ENCODE data around the gene CMTM8. TPM values are rescaled to one million over a fixed set of nuclear protein-coding genes. Genes with fewer than 3 reads are reported as not detected.

Gene CMTM8
- total RNA-seq, 1 experiment from 2014 or later, result 6.6 TPM

DNA sequence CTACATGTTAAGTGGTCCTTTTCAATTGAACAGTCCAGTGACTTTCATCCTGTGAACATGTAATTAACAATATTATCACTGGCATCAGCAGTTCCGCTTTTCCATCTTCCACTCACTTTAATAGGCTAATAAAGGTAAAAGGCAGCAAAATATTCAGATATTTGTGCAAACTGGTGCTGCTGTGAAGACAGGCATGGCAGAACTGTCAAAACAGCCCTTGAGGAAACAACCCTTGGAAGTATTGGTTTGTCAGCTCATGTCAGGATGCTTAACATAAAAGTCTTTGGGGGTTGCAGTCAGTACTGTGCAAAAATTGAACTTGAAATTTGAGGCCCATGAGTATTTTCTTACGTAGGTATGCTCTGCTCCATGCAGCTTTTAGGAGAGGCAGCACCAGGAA is 81.1 kb downstream of the CMTM8 start:
- in situ Hi-C loops (cut with HindIII; ENCODE audit: low sequenced_read_pairs), result no loop called here
- DNase-seq (ENCODE audit: low spot score), result no peak

DNA sequence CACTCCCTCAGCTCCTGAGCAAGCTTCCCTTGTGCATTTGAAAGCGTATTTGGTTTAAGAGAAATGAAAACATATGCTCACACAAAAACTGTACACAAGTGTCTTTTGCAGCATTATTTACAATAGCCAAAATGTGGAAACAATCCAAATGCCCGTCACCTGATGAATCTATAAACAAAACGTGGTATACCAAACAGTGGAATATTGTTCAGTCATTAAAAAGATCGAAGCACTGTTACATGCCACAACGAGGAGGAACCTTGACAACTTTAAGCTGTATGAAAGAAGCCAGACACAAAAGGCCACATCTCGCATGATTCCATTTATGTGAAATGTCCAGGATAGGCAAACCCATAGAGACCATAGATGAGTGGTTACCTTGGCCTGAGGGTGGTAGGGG is 81.6 kb downstream of the CMTM8 start:
- in situ Hi-C loops (cut with HindIII; ENCODE audit: low sequenced_read_pairs), result no loop called here

DNA sequence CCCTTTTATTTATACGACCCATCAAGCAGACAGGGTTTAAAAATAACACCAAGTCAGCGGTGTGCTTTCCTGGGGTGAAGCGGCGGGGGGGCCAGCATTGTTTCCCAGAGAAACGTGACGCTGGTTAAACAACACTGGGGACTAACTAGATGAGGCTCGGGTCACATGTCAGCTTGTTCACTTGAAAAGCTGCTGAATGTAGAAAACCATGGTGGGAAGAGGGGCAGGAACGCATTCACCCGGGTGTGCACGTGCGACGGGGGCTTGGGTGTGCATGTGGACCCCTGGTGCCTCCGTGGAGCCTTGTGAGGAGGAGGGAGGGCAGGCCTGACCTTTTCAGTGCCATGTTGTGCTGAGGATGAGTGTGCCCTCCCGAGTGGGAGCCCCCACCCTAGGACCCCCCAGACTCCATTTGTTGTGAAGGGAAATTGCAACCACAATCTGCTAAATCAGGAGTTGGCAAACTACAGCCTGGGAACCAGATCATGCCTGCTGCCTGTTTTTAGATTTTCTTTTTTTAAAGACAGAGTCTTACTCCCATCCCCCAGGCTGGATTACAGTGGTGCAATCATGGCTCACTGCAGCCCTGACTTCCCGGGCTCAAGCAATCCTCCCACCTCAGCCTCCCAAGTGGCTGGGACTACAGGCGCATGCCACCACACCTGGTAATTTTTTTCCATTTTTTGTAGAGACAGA is 82.8 kb downstream of the CMTM8 start:
- no peak for DNase-seq (ENCODE audit: low spot score)
- in situ Hi-C loops (cut with HindIII; ENCODE audit: low sequenced_read_pairs), result no loop called here

More for the DNA sequence above, 81.6 kb downstream of the CMTM8 start:
- no peak for DNase-seq (ENCODE audit: low spot score)

DNA sequence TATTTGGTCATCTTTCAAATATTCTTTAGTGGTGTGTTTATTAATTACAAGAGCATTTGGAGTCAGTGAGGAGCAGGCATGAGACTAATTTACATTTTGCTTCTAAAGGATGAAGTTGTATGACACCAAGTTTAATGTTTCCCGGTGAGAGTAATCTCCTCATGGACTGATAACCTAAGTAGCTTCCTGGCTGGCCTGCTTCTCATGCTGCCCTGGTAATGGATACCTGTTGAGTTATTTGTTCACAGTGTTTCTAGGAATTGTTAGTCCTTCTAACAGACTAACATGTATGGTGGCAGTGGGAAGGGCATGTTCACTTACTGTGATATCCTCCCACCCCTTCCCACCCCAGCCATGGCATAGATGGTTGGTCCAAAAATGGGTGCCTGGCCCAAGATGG is 83.8 kb downstream of the CMTM8 start:
- DNase-seq (ENCODE audit: low spot score), result no peak
- in situ Hi-C loops (cut with HindIII; ENCODE audit: low sequenced_read_pairs), result no loop called here

DNA sequence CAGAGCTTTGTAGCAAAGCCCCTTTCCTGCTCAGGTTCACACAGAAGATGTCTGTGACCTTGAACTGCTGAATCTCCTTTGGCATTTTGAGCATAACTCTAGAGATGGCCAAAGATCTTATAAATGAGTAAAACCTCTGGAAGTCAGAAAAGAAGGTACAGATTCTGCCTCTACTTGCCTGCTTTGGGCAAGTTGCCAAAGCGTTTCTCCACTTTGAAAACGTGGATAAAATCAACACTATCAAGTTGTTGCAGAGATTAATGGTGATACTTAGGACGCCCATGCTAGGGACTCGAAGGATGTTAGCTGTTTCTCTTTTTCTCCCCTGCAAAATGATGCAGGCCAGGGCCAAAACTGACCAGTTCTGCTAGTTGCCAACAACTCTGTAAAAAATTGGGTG is 85.1 kb downstream of the CMTM8 start:
- no peak for DNase-seq (ENCODE audit: low spot score)
- in situ Hi-C loops (cut with HindIII; ENCODE audit: low sequenced_read_pairs), result no loop called here

DNA sequence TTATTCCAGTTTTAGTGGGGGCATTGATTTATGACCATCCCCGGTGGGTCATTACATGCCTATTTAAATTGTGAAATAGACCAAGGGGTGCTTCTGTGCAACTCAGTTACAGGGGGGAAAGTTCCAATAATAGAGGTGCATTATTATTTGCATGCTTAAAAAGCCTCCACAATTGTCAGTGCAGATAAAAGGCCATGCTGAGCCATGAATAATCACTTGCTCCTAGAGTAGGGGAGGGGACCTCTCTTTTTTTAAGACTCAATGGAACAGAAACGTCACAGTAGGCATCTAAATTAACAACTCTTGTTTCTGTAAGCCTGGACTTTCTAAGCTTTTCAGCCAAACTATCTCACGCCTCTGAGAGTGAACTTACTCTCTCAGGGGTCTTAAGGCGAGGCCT is 86.7 kb downstream of the CMTM8 start:
- no peak for DNase-seq (ENCODE audit: low spot score)
- in situ Hi-C loops (cut with HindIII; ENCODE audit: low sequenced_read_pairs), result no loop called here

DNA sequence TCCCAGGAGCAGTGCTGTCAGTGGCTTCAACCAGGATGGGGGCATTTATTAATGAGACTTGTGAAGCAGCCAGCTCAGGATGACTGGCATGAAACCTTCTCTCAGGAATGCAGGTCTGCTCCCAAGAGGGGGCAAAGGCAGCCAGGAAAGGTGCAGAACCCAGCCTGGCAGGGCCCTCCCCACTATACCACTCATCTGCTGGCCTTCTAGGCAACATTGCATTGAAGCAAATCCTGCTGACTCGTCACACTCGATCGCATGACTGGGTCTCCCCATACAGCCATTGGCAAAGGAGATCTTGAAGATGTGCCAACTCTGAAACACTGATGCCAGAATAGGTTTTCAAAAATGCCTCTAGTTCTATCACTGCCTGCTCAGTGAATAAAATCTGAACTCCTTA is 87.4 kb downstream of the CMTM8 start:
- DNase-seq (ENCODE audit: low spot score), result peak; percentile 69
- in situ Hi-C loops (cut with HindIII; ENCODE audit: low sequenced_read_pairs), result no loop called here

DNA sequence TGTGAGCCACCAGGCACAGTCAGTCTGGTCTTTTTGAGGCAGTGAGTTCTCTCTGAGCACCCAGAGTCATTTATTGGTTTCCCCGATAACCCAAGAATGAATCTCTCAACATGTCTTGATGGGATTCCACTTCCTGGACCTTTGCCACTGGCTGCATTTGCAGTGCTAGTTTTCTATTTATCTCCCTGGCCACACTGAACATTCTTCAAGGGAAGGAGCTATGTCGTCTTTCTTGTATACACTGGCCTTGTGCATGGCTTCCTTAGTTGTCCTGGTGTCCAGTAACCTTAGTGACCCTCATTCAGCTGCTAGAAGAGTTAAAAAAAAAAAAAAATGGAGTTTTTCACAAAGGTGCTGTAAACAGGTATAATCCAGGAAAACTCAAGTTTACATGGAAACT is 88.3 kb downstream of the CMTM8 start:
- in situ Hi-C loops (cut with HindIII; ENCODE audit: low sequenced_read_pairs), result no loop called here
- peak; percentile 21 for DNase-seq (ENCODE audit: low spot score)

DNA sequence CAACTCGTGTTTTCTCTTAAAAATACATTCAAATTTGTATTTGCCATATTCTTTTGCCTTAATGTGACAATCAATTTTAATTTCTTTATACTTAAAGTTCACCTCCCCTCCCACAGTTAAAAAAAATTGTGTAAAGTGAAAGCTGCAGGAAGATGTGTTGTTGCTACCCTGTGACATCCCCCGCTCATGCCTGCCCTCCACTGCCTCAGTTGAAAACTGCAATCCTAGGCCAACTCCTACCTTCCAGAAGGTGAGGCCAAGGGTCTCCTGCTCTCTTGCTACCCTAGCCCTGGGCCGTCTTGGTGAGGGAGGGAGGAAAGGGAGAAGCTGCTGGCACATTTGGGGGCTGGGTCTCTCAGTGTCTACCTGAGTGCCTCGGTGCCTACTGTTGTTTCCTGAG is 96.2 kb downstream of the CMTM8 start:
- in situ Hi-C loops (cut with HindIII; ENCODE audit: low sequenced_read_pairs), result no loop called here
- DNase-seq (ENCODE audit: low spot score), result no peak

DNA sequence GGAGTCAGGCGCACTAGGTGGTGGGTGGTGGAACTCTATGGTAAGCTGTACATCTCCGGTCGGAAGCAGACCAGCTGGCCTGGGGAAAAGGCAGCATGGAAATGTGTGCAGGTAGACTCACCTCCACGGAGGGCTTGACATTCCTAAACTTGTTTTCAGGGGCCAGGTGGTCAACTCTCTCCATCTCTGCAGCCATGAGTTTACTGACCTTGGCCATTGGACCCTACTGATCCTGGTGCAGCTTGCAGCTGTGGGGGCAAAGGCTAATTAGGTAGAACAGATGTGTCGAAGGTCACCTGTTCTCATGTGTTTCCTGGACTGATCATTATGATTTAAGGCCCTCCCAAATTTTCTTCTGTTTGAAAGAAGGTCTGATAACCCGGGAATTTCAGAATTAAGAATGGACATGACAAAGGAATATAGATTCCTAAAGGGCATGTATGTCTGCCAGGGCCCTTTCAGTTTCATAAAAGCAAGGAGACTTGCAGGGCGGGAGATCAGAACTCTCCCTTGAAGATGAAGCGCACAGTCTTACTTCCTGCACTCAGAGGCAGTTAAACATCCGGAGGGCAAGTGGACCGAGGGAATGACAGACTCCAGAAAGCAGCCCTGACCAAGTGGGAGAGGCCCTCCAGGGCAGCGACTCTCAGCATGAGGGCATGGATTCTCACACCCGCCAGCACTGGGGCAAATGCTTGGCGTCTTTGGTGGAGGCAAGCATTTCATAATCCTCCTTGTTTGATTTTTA is 97.1 kb downstream of the CMTM8 start:
- in situ Hi-C loops (cut with HindIII; ENCODE audit: low sequenced_read_pairs), result no loop called here
- no peak for DNase-seq (ENCODE audit: low spot score)

DNA sequence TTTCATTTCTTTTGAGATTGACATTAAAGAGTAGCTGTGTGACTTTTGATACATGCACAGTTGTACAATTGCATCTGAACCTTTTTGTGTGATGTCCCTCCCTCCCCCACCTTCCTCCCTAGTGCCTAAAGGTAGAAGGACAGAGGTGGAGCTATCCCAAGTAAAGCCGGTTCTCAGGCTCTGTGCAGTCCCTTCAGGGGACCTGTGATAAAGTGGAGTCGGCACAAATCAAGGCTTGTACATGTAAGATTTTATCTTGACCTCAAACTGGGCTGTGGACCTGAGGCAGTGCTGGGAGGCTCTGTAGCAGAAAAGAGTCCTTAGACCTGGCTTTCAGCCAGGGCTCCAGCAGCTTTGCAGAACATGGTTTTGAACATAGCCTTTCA is 97.6 kb downstream of the CMTM8 start:
- in situ Hi-C loops (cut with HindIII; ENCODE audit: low sequenced_read_pairs), result no loop called here
- DNase-seq (ENCODE audit: low spot score), result peak; percentile 17

DNA sequence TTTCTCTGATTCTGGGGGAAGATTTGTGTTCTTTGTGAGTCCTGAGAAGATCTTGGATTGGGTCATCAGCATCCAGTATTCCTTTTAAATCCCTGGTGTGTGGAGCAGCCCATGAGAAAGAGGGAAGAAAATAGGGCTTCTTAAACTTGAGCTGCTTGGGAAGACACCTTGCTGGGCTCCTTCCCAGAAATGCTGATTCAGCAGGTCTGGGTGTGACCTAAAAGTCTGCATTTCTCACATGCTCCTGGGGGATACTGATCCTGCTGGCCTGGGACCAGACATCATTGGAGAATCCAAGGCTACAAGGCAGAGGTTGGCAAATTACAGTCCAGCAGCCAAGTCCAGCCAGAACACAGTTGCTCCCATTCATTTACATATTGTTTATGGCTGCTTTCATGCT is 99.0 kb downstream of the CMTM8 start:
- no peak for DNase-seq (ENCODE audit: low spot score)
- in situ Hi-C loops (cut with HindIII; ENCODE audit: low sequenced_read_pairs), result no loop called here

DNA sequence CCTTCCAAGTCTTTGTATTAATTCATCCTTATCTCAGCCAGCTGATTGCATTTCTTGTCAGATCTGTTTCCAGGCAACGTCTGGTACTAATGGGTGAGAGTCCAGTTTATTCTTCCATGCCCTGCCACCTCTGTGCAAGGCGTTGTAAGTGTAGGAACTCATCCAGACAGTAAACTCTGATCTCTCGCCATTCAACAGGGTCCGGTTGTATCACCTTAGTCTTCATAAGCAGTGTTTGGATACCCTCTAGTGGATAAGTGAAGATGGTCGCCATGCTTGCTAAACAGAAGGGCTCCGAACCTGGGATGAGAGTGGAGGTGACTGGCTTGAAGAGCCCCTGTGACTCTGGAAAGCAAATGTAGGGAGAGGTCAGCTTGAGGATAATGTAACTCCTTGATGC is 101.6 kb downstream of the CMTM8 start:
- peak; percentile 86 for DNase-seq (ENCODE audit: low spot score)
- in situ Hi-C loops (cut with HindIII; ENCODE audit: low sequenced_read_pairs), result loop anchor here (10.0 kb wide), 1 partner anchor 165 kb away; no protein-coding TSS in a partner anchor

DNA sequence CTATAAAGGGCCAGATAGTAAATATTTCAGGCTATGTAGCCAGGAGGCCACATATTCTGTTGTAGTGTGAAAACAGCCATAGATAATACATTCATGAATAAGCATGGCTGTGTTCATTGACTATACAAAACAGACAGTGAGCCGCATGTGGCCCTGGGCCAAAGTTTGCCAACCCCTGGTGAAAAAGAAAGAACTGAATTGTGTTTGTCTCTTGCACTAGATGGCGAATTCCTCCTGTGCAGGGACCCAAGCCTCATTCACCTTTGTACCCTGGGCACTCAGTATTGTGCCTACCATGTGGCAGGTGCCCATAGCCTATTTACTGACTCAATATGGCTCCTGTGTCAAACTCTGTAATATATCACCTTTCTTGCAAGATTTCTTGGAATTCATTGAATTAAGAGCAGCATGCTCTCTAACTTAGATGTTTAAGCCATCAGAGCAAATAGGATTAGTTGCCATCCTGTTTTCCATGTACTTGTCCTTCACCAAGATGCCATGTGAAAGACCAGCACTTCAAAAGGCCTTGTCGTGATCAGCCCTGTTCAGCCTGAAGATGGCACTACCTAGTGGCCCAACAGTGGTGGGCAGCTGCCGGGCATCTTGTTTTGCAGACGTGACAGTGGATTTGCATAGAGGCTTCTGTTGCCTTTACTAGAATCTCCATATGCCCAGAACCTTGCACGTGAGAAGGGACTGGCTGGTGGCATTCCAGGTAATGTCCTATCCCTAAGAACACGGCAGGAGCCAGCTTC is 102.3 kb downstream of the CMTM8 start:
- no peak for DNase-seq (ENCODE audit: low spot score)
- in situ Hi-C loops (cut with HindIII; ENCODE audit: low sequenced_read_pairs), result loop anchor here (10.0 kb wide), 1 partner anchor 166 kb away; no protein-coding TSS in a partner anchor

DNA sequence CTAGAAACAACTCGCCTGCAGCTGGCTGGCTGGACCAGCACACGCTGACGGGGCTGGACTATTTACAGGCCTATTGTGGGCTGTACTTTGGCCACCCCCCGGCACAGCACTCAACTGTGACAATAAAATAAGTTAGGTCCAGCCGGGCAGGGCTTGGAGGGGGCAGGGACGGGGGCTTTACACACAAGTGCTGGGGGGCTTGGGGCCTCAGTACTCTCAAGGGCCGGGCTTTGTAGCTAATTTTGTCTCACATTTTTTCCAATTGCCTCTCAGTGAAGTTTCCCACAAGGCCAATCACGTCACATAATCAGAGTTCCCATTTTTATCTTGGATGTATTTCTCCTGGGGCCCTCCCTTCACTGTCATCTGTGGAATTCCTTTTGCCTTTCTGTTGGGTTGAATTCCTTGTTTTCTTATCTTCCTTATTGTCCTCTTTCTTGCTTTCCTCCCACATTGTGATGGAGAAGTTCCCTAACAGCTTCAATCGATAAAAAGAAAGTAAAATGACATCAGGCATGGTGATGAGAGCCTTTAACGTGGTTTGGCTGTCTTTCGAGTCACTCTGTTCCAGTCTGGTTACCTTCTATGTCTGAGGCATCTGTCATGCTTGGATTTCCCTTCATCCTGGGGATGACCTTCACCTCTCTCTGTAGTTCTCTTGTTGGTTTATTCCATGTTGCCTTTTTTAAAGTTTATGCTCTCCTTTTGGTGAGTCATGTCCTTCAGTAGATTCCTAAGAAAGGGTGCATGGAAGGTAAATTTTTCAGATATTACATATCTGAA is 109.1 kb downstream of the CMTM8 start:
- DNase-seq (ENCODE audit: low spot score), result no peak
- in situ Hi-C loops (cut with HindIII; ENCODE audit: low sequenced_read_pairs), result loop anchor here (10.0 kb wide), 1 partner anchor 173 kb away; no protein-coding TSS in a partner anchor

DNA sequence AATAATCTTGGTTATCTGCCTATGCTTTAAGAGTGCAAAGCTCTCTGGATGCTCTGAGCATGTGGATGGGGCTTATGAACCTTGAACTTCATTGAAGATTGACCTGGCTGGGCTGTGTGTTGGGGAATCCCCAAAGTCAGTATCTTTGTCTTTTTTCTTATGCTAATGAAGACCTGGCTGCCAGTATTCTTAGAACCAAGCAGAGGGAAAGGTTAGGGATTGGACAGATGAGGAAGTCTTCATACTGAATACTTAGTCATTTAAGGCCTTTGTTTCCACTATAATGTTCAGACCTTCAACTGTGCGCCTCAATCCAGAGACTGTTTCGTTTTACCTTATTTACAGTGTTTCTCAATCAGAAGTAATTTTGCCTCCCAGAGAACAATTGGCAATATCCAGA is 110.7 kb downstream of the CMTM8 start:
- in situ Hi-C loops (cut with HindIII; ENCODE audit: low sequenced_read_pairs), result loop anchor here (10.0 kb wide), 1 partner anchor 174 kb away; no protein-coding TSS in a partner anchor
- DNase-seq (ENCODE audit: low spot score), result no peak

DNA sequence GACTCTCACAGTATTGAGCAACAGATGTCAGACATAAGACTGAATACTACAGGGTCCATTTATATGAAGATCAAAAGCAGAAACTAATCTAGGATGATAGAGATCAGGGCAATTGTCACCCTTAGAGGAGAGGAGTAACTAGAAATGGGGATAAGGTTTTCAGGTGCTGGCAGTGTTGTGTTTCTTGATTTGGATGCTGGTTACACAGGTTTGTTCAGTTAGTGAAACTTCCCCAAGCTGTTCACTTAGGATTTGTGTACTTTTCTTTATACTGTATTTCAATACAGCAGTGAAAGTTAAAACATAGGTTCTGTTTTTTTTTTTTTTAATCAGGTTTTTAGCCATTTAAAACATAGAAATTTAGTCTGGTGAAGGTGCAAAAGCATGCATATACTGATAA is 114.1 kb downstream of the CMTM8 start:
- in situ Hi-C loops (cut with HindIII; ENCODE audit: low sequenced_read_pairs), result no loop called here
- no peak for DNase-seq (ENCODE audit: low spot score)

DNA sequence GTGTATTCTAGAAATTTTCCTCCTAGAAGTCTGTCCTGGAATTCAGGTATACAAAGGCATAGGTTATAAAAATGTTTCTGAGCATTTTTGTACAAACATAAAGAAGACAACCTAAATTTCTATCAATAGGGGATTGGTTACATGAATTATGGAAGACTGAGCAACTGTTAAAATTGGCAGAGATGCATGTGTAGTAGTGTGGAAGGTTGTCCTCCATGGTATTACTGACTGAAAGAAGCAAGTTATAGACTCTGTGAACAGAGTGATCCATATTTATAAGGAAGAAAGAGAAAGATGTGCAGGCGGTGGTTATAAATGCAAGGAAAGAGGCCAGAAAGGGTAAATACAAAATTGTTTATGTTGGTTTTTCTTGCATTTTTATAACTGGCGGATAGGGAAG is 114.9 kb downstream of the CMTM8 start:
- in situ Hi-C loops (cut with HindIII; ENCODE audit: low sequenced_read_pairs), result no loop called here

DNA sequence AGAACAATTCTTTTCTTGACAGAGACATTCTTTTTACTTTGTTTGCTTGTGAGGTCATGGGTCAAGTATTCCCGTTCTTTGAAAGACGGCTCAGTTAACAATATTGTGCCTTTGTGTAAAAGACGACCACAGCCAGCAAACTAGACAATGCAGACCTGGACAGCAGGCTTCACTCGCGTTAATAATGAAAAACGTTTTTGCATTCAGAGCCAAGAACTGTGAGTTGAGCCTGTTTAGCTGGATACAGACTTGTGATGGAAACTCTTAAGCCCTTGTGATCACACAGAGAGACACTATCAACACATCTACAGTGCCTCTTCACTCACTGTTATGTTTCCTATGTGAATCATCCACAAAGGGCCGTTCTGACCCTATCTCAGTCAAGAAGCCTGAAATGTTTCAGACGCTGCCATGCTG is 115.9 kb downstream of the CMTM8 start:
- in situ Hi-C loops (cut with HindIII; ENCODE audit: low sequenced_read_pairs), result no loop called here
- DNase-seq (ENCODE audit: low spot score), result no peak

More for the DNA sequence above, 114.9 kb downstream of the CMTM8 start:
- DNase-seq (ENCODE audit: low spot score), result no peak

All from G401 (cell line).